Activated B cell treated with CpG ODN at 0.5 μM for 24 hours (primary cell): Measurements from ENCODE around the gene TNFSF11. TPM values are rescaled to one million over a fixed set of nuclear protein-coding genes. Genes with fewer than 3 reads are reported as not detected.
"Not testable (repeated sequence)": the region's sequence is repeated elsewhere in the genome, so short reads cannot be mapped to it uniquely, and the experiment has no call there.

Source experiments
- ATAC-seq: fragments of 200-7000 bp; cut with Tn5 transposase; one replicate; pipeline ENCODE4 v1.10.0; 2021; ENCODE audit warnings: low read depth, mild to moderate bottlenecking, moderate library complexity
- CTCF ChIA-PET: fragments of 350-600 bp; sonication (Branson Sonifier 250); formaldehyde crosslinking; loops from one replicate; lab custom pipeline; 2021; ENCODE audit warnings: antibody characterized with exemption; lab: Charles Lee
- POLR2A ChIA-PET: fragments of 350-600 bp; sonication (Branson Sonifier 250); formaldehyde crosslinking; loops from one replicate; lab custom pipeline; 2021; ENCODE audit warnings: antibody characterized with exemption; lab: Charles Lee
- DNase-seq: peaks from one replicate; pipeline ENCODE4 v3.0.0; 2022
- H3K27ac Mint-ChIP-seq: one replicate; pipeline ENCODE4 v1.8.0; 2020; ENCODE audit warnings: mixed read lengths
- H3K27me3 Mint-ChIP-seq: one replicate; pipeline ENCODE4 v1.8.0; 2021; ENCODE audit warnings: mixed read lengths
- H3K36me3 Mint-ChIP-seq: one replicate; pipeline ENCODE4 v1.8.0; 2021; ENCODE audit warnings: low read depth, mixed read lengths
- H3K4me1 Mint-ChIP-seq: one replicate; pipeline ENCODE4 v1.8.0; 2021; ENCODE audit warnings: mixed read lengths
- H3K4me3 Mint-ChIP-seq: one replicate; pipeline ENCODE4 v1.8.0; 2020; ENCODE audit warnings: mild to moderate bottlenecking, mixed read lengths
- H3K9me3 Mint-ChIP-seq: one replicate; pipeline ENCODE4 v1.8.0; 2020; ENCODE audit warnings: mixed read lengths
- CTCF ChIP-seq: fragments of 200-600 bp; IDR thresholded peaks from one replicate; pipeline ENCODE4 v1.8.0; 2022; ENCODE audit warnings: antibody characterized with exemption, mild to moderate bottlenecking
- intact Hi-C: fragments of 100-400 bp; cut with micrococcal nuclease; formaldehyde crosslinking; loops from one replicate; pipeline ENCODE4 v1.15.1; 2024
- total RNA-seq: library from RNA; stranded (reverse); gene quantifications from 2 replicates; pipeline ENCODE4 v1.2.3, GENCODE V29; 2022

TNFSF11 gene
- total RNA-seq, 1 donor from 2014 or later: 0.60 TPM

- peaks cover 16% of the 10 kb centered on the region for H3K4me1 Mint-ChIP-seq
- ATAC-seq (no peak), DNase-seq (no peak)
- no peaks in the 10 kb centered on the region for H3K9me3 Mint-ChIP-seq
- POLR2A ChIA-PET: no interaction called here
- H3K4me3 Mint-ChIP-seq: no peak overlapping the region
- intact Hi-C loops: loop anchor here (5.0 kb wide), 1 partner anchor 43 kb away; no protein-coding TSS in a partner anchor
- TF ChIP-seq CTCF: no peak
- no peaks in the 10 kb centered on the region for H3K27me3 Mint-ChIP-seq
- no peaks in the 10 kb centered on the region for H3K36me3 Mint-ChIP-seq
- CTCF ChIA-PET: no interaction called here
- H3K27ac Mint-ChIP-seq: no peak overlapping the region
Measured at GRCh38 chr13:42549552-42549936, 24.4 kb upstream of the TNFSF11 start.

- DNase-seq: no peak
- no peak for ATAC-seq
- Mint-ChIP-seq H3K27me3 (no peaks in the 10 kb centered on the region), H3K4me3 (no peak overlapping the region), H3K36me3 (no peaks in the 10 kb centered on the region), H3K9me3 (no peaks in the 10 kb centered on the region), H3K4me1 (peaks cover 16% of the 10 kb centered on the region), H3K27ac (no peak overlapping the region)
- ChIA-PET POLR2A (no interaction called here), CTCF (no interaction called here)
- TF ChIP-seq CTCF: no peak
- intact Hi-C loops: no loop called here
Measured at GRCh38 chr13:42551611-42552010, 22.3 kb upstream of the TNFSF11 start.

- no peak overlapping the region for H3K4me3 Mint-ChIP-seq
- no peaks in the 10 kb centered on the region for H3K9me3 Mint-ChIP-seq
- no peaks in the 10 kb centered on the region for H3K27me3 Mint-ChIP-seq
- no peak for TF ChIP-seq CTCF
- no peak for DNase-seq
- H3K36me3 Mint-ChIP-seq: no peaks in the 10 kb centered on the region
- intact Hi-C loops: no loop called here
- POLR2A ChIA-PET: no interaction called here
- no peak for ATAC-seq
- H3K4me1 Mint-ChIP-seq: peaks cover 15% of the 10 kb centered on the region
- H3K27ac Mint-ChIP-seq: no peak overlapping the region
- CTCF ChIA-PET: no interaction called here
Measured at GRCh38 chr13:42553098-42554046, 20.6 kb upstream of the TNFSF11 start.

- Mint-ChIP-seq H3K27ac (no peak overlapping the region), H3K4me3 (no peak overlapping the region), H3K4me1 (peaks cover 11% of the 10 kb centered on the region), H3K9me3 (no peaks in the 10 kb centered on the region), H3K36me3 (no peaks in the 10 kb centered on the region), H3K27me3 (no peaks in the 10 kb centered on the region)
- intact Hi-C loops: no loop called here
- no peak for TF ChIP-seq CTCF
- ChIA-PET CTCF (no interaction called here), POLR2A (no interaction called here)
- ATAC-seq: no peak
- DNase-seq: no peak
Measured at GRCh38 chr13:42559057-42559456, 14.9 kb upstream of the TNFSF11 start.

- DNase-seq, H3K27ac Mint-ChIP-seq, POLR2A ChIA-PET, H3K36me3 Mint-ChIP-seq, CTCF ChIA-PET, ATAC-seq, intact Hi-C loops, H3K4me3 Mint-ChIP-seq, H3K27me3 Mint-ChIP-seq, H3K9me3 Mint-ChIP-seq: not testable (repeated sequence)
- H3K4me1 Mint-ChIP-seq: peaks cover 11% of the 10 kb centered on the region
Measured at GRCh38 chr13:42559573-42560218, 14.3 kb upstream of the TNFSF11 start.

- ATAC-seq, intact Hi-C loops, DNase-seq, CTCF ChIA-PET, H3K27me3 Mint-ChIP-seq, H3K4me3 Mint-ChIP-seq, H3K27ac Mint-ChIP-seq, H3K36me3 Mint-ChIP-seq, H3K9me3 Mint-ChIP-seq, POLR2A ChIA-PET: not testable (repeated sequence)
- peaks cover 11% of the 10 kb centered on the region for H3K4me1 Mint-ChIP-seq
Measured at GRCh38 chr13:42560320-42560719, 13.6 kb upstream of the TNFSF11 start.
